PFSK-1 (cell line): ENCODE measurements around the gene SLC7A4.

Experiments
- POLR2AphosphoS5 ChIP-seq: IDR thresholded peaks from 2 replicates; pipeline ENCODE4 v1.6.1; 2012; ENCODE audit warnings: low read depth, mild to moderate bottlenecking, control low read depth, low read length, moderate library complexity
- TAF1 ChIP-seq: IDR thresholded peaks from 2 replicates; pipeline ENCODE4 v1.6.1; 2012; ENCODE audit warnings: low read length, control low read depth, borderline replicate concordance; ENCODE audit not compliant: insufficient read depth
- TF ChIP-seq, protein P1 (sequence below), 2 experiments: IDR thresholded peaks; 2 replicates each; pipeline versions ENCODE4 v1.6.1 to v1.8.0; 2011 to 2012; ENCODE audit warnings: low read depth in 2 of 2, low read length in 2 of 2, control low read depth in 1 of 2, inconsistent platforms in 1 of 2, mild to moderate bottlenecking in 1 of 2, moderate library complexity in 1 of 2; ENCODE audit not compliant: insufficient read depth in 1 of 2

DNA sequence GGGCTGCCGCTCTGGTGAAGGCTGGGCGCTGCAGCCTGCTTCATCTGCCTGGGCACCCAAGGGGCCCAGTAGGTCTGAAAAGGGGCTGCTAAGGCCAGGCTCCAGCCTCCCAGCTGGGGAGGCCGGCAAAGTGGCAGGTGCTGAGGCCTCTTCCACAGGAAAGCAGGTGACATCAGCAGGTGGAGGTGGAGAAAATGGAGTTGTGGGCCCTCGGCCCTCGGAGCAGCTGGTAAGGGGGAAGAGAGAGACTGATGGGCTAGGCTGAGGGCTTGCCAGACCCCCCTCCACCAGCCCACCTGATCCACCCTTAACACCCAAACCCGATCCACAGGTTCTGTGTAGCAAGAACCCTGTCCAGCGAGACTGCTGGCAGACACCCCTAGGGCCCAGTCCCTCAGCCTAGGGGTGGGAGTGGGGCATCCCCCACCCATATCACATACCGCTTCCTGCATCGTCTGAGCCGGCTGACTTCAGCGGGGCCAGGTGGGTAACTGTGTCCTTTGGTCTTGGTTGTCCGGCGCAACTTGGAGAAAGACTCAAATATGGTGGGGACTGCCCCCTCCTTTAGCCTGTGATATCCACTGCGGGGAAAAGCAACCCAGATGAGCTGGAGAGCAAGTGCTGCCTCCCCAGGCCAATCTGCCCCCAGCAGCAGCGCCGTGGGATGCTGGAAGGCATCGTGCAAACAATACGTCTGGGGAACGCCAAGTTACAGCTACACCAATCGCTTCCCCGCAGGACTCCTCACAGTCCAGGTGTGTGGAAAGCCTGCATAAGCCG, 32.0 kb downstream of the SLC7A4 start:
- TF ChIP-seq, protein P1, sequence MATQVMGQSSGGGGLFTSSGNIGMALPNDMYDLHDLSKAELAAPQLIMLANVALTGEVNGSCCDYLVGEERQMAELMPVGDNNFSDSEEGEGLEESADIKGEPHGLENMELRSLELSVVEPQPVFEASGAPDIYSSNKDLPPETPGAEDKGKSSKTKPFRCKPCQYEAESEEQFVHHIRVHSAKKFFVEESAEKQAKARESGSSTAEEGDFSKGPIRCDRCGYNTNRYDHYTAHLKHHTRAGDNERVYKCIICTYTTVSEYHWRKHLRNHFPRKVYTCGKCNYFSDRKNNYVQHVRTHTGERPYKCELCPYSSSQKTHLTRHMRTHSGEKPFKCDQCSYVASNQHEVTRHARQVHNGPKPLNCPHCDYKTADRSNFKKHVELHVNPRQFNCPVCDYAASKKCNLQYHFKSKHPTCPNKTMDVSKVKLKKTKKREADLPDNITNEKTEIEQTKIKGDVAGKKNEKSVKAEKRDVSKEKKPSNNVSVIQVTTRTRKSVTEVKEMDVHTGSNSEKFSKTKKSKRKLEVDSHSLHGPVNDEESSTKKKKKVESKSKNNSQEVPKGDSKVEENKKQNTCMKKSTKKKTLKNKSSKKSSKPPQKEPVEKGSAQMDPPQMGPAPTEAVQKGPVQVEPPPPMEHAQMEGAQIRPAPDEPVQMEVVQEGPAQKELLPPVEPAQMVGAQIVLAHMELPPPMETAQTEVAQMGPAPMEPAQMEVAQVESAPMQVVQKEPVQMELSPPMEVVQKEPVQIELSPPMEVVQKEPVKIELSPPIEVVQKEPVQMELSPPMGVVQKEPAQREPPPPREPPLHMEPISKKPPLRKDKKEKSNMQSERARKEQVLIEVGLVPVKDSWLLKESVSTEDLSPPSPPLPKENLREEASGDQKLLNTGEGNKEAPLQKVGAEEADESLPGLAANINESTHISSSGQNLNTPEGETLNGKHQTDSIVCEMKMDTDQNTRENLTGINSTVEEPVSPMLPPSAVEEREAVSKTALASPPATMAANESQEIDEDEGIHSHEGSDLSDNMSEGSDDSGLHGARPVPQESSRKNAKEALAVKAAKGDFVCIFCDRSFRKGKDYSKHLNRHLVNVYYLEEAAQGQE (IDR thresholded peaks at IDR 0.05; ENCODE audit: insufficient read depth in 1 of 2, low read depth in 2 of 2, low read length in 2 of 2), result no peak
- TF ChIP-seq POLR2AphosphoS5 (0 out of 2 replicates have a peak, but pooled peaks have one; percentile 37), TAF1 (no peak)
